ENCODE results near the gene ABCD3. TPM values are rescaled to one million over a fixed set of nuclear protein-coding genes. Genes with fewer than 3 reads are reported as not detected.
A peak's percentile ranks its signal among the peaks of the same experiment; 100 is the strongest.

Gene ABCD3
- total RNA-seq, 2 experiments from 2014 or later, result 19.6 to 21.4 TPM

GRCh38 chr1:94541246-94542087, 123.3 kb downstream of the ABCD3 start, which contains the start of gene F3:
Gene F3 (minus strand): TSS chr1:94541759. CDS start chr1:94541636, 123 bp downstream.
- Mint-ChIP-seq H3K4me1 (peaks cover 17% of the 10 kb centered on the region), H3K4me3 (peak within 1 kb of the TSS; percentile 71), H3K36me3 (ENCODE audit: low read depth) (no peaks in the 10 kb centered on the region), H3K27ac (no peak within 1 kb of the TSS), H3K27me3 (peaks cover 77% of the 10 kb centered on the region), H3K9me3 (no peaks in the 10 kb centered on the region)
- DNase-seq, result peak; percentile 79
- CTCF ChIA-PET, result interaction anchor here (0.9 to 1.7 kb wide), 3 partner anchors 12 to 500 kb away, joined by 3 read pairs; no protein-coding TSS in a partner anchor
- POLR2A ChIA-PET, result interaction anchor here (1.6 kb wide), 1 partner anchor 13 kb away, joined by 3 read pairs; no protein-coding TSS in a partner anchor

GRCh38 chr1:94542088-94542870, 124.1 kb downstream of the ABCD3 start:
- POLR2A ChIA-PET, result interaction anchor here (1.6 kb wide), 1 partner anchor 14 kb away, joined by 3 read pairs; no protein-coding TSS in a partner anchor
- CTCF ChIA-PET, result interaction anchor here (0.9 to 1.7 kb wide), 5 partner anchors 13 to 500 kb away, joined by 3 to 5 read pairs (median 3); no protein-coding TSS in a partner anchor
- H3K4me3 Mint-ChIP-seq, result peak overlapping the region; percentile 71
- H3K36me3 Mint-ChIP-seq (ENCODE audit: low read depth), result no peaks in the 10 kb centered on the region
- H3K4me1 Mint-ChIP-seq, result peaks cover 17% of the 10 kb centered on the region
- no peaks in the 10 kb centered on the region for H3K9me3 Mint-ChIP-seq
- peaks cover 79% of the 10 kb centered on the region for H3K27me3 Mint-ChIP-seq
- DNase-seq, result no peak
- H3K27ac Mint-ChIP-seq, result no peak overlapping the region

GRCh38 chr1:94543001-94543400, 124.8 kb downstream of the ABCD3 start:
- CTCF ChIA-PET, result interaction anchor here (1.2 to 1.5 kb wide), 2 partner anchors 260 to 262 kb away, joined by 3 to 5 read pairs; no protein-coding TSS in a partner anchor
- Mint-ChIP-seq H3K4me1 (peaks cover 17% of the 10 kb centered on the region), H3K27me3 (peaks cover 78% of the 10 kb centered on the region), H3K9me3 (no peaks in the 10 kb centered on the region), H3K4me3 (peak overlapping the region; percentile 71), H3K36me3 (ENCODE audit: low read depth) (no peaks in the 10 kb centered on the region), H3K27ac (no peak overlapping the region)
- DNase-seq, result no peak
- POLR2A ChIA-PET, result no interaction called here

GRCh38 chr1:94543893-94544635, 125.9 kb downstream of the ABCD3 start:
- no peak overlapping the region for H3K4me3 Mint-ChIP-seq
- peaks cover 17% of the 10 kb centered on the region for H3K4me1 Mint-ChIP-seq
- peaks cover 68% of the 10 kb centered on the region for H3K27me3 Mint-ChIP-seq
- H3K27ac Mint-ChIP-seq, result no peak overlapping the region
- DNase-seq, result no peak
- H3K36me3 Mint-ChIP-seq (ENCODE audit: low read depth), result no peaks in the 10 kb centered on the region
- POLR2A ChIA-PET, result no interaction called here
- CTCF ChIA-PET, result interaction anchor here (1.5 kb wide), 1 partner anchor 259 kb away, joined by 3 read pairs; no protein-coding TSS in a partner anchor
- H3K9me3 Mint-ChIP-seq, result no peaks in the 10 kb centered on the region

GRCh38 chr1:94544706-94545490, 126.7 kb downstream of the ABCD3 start:
- H3K9me3 Mint-ChIP-seq, result no peaks in the 10 kb centered on the region
- no peak overlapping the region for H3K4me3 Mint-ChIP-seq
- DNase-seq, result no peak
- H3K4me1 Mint-ChIP-seq, result peaks cover 17% of the 10 kb centered on the region
- CTCF ChIA-PET, result no interaction called here
- peaks cover 60% of the 10 kb centered on the region for H3K27me3 Mint-ChIP-seq
- H3K36me3 Mint-ChIP-seq (ENCODE audit: low read depth), result no peaks in the 10 kb centered on the region
- POLR2A ChIA-PET, result no interaction called here
- no peak overlapping the region for H3K27ac Mint-ChIP-seq

GRCh38 chr1:94549706-94550105, 131.5 kb downstream of the ABCD3 start:
- DNase-seq, result no peak
- ChIA-PET POLR2A (no interaction called here), CTCF (no interaction called here)
- no peaks in the 10 kb centered on the region for H3K4me1 Mint-ChIP-seq
- no peak overlapping the region for H3K4me3 Mint-ChIP-seq
- no peak overlapping the region for H3K27ac Mint-ChIP-seq
- no peaks in the 10 kb centered on the region for H3K9me3 Mint-ChIP-seq
- H3K27me3 Mint-ChIP-seq, result peaks cover 24% of the 10 kb centered on the region
- H3K36me3 Mint-ChIP-seq (ENCODE audit: low read depth), result no peaks in the 10 kb centered on the region

- no peak overlapping the region for H3K4me3 Mint-ChIP-seq
- POLR2A ChIA-PET, result no interaction called here
These were observed 132.2 kb downstream of the ABCD3 start for GRCh38 chr1:94550396-94550795.

GRCh38 chr1:94550800-94551241, 132.6 kb downstream of the ABCD3 start:
- H3K4me3 Mint-ChIP-seq, result no peak overlapping the region
- no peak overlapping the region for H3K27ac Mint-ChIP-seq
- H3K36me3 Mint-ChIP-seq (ENCODE audit: low read depth), result no peaks in the 10 kb centered on the region
- no peaks in the 10 kb centered on the region for H3K4me1 Mint-ChIP-seq
- ChIA-PET CTCF (no interaction called here), POLR2A (no interaction called here)
- DNase-seq, result no peak
- peaks cover 22% of the 10 kb centered on the region for H3K27me3 Mint-ChIP-seq
- H3K9me3 Mint-ChIP-seq, result no peaks in the 10 kb centered on the region

More at GRCh38 chr1:94550396-94550795, 132.2 kb downstream of the ABCD3 start:
- Mint-ChIP-seq H3K4me1 (no peaks in the 10 kb centered on the region), H3K27ac (no peak overlapping the region), H3K27me3 (peaks cover 22% of the 10 kb centered on the region), H3K9me3 (no peaks in the 10 kb centered on the region), H3K36me3 (ENCODE audit: low read depth) (no peaks in the 10 kb centered on the region)
- DNase-seq, result no peak
- CTCF ChIA-PET, result no interaction called here

GRCh38 chr1:94551449-94551848, 133.3 kb downstream of the ABCD3 start:
- Mint-ChIP-seq H3K36me3 (ENCODE audit: low read depth) (no peaks in the 10 kb centered on the region), H3K9me3 (no peaks in the 10 kb centered on the region), H3K4me1 (no peaks in the 10 kb centered on the region), H3K4me3 (no peak overlapping the region), H3K27me3 (peaks cover 18% of the 10 kb centered on the region), H3K27ac (no peak overlapping the region)
- POLR2A ChIA-PET, result no interaction called here
- no peak for DNase-seq
- CTCF ChIA-PET, result no interaction called here

- DNase-seq, result no peak
- peaks cover 13% of the 10 kb centered on the region for H3K27me3 Mint-ChIP-seq
- H3K27ac Mint-ChIP-seq, result no peak overlapping the region
- no peaks in the 10 kb centered on the region for H3K36me3 Mint-ChIP-seq (ENCODE audit: low read depth)
- H3K9me3 Mint-ChIP-seq, result no peaks in the 10 kb centered on the region
- ChIA-PET POLR2A (no interaction called here), CTCF (no interaction called here)
- H3K4me3 Mint-ChIP-seq, result no peak overlapping the region
- no peaks in the 10 kb centered on the region for H3K4me1 Mint-ChIP-seq
These were observed 133.9 kb downstream of the ABCD3 start for GRCh38 chr1:94552071-94552586.

GRCh38 chr1:94553323-94553730, 135.1 kb downstream of the ABCD3 start:
- H3K4me1 Mint-ChIP-seq, result no peaks in the 10 kb centered on the region
- peaks cover 8% of the 10 kb centered on the region for H3K27me3 Mint-ChIP-seq
- H3K36me3 Mint-ChIP-seq (ENCODE audit: low read depth), result no peaks in the 10 kb centered on the region
- no peak overlapping the region for H3K27ac Mint-ChIP-seq
- CTCF ChIA-PET, result no interaction called here
- no peak overlapping the region for H3K4me3 Mint-ChIP-seq
- POLR2A ChIA-PET, result no interaction called here
- no peak for DNase-seq
- no peaks in the 10 kb centered on the region for H3K9me3 Mint-ChIP-seq

GRCh38 chr1:94553931-94554330, 135.7 kb downstream of the ABCD3 start:
- no peaks in the 10 kb centered on the region for H3K36me3 Mint-ChIP-seq (ENCODE audit: low read depth)
- ChIA-PET POLR2A (no interaction called here), CTCF (no interaction called here)
- no peaks in the 10 kb centered on the region for H3K4me1 Mint-ChIP-seq
- H3K27me3 Mint-ChIP-seq, result peaks cover 8% of the 10 kb centered on the region
- no peak overlapping the region for H3K4me3 Mint-ChIP-seq
- no peak for DNase-seq
- no peaks in the 10 kb centered on the region for H3K9me3 Mint-ChIP-seq
- no peak overlapping the region for H3K27ac Mint-ChIP-seq
